Activated CD4-positive, CD25-positive, alpha-beta regulatory T cell treated with anti-CD3 and anti-CD28 coated beads, Interleukin-2, amount 50 U/mL, for 24 hours (primary cell): ENCODE data around the gene ITSN1.

ENCODE experiments used
- ATAC-seq, 2 donors: fragments of 150-1000 bp; cut with Tn5 transposase; one replicate each; pipeline ENCODE4 v1.10.0; 2021; ENCODE audit warnings: mild to moderate bottlenecking in 1 of 2, moderate library complexity in 1 of 2

The ITSN1 gene

DNA sequence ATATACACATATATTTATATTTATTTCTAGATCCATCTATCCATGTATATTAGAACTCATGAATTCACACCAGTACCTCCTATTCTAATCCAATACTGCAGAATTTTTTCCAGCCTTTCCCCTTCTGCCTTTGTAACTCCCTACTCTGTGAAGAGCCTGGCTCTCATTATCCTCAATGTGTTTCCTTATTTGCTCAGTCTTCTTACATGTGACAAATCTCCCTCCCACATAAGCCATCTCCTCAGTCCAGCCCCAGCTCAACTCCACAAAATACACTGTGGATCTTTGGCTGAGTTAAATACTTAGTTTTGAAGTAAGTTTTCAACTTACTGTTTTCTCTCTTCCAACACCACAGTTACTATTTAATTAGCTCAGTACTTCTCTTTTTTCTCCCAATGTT lies 227.6 kb downstream of the ITSN1 start:
- no peak for ATAC-seq

DNA sequence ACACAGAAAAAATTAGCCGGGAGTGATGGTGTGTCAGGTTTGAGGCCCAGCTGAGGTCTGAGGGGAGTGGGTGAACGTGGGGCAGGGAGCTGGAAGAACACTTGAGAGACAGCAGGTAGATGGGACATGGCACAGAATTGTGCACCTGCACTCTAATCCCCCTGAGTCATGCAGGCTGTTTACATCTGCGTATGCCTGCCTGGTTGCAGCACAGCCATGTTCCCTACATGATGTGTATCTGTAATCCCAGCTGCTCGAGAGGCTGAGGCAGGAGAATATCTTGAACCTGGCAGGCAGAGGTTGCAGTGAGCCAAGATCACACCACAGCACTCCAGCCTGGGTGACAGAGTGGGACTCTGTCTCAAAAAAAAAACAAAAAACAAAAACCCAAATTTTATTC lies 228.5 kb downstream of the ITSN1 start:
- ATAC-seq: no peak

DNA sequence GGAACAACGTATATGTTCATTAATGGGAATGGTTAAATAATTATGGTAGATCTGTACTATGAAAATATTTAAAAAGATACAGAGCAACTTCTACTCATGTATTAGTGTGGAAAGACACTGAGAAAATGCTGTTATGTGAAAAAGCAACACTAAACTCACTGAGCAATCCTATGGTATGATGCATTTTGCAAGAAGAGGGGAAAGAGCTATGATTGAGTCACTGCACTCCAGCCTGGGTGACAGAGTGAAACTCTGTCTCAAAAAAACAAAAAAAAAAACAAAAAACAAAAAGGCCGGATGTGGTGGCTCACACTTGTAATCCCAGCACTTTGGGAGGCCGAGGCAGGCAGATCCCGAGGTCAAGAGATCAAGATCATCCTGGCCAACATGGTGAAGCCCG lies 228.9 kb downstream of the ITSN1 start:
- no peak for ATAC-seq

DNA sequence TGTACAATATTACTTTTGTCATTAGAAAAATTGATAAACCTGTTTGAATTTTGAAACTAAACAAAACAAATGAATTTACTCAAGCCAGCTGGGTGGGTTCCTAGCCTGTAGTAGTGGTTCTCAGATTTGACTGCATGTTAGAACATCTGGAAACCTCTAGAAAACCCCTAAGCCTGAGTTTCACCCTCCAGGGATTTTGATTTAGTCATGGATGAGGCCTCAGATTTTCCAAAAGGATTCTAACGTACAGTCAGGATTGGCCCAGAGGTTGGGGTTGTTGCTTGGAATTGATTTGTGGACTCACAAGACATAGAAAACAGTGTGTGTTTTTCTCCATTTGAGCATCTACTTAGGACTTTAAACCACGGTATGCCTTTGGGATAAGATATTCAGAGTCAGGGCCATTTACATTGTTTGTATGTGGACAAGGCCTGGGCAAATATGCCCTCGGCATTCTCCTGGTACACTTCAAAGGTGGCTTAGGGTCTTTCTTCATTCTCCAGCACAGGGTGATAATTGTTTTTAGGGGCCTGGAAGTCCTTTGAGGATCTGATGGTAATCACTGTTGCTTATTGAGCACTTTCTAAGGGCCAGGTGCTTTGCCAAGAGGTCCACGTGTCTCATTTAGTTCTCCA lies 230.7 kb downstream of the ITSN1 start:
- ATAC-seq: no peak

DNA sequence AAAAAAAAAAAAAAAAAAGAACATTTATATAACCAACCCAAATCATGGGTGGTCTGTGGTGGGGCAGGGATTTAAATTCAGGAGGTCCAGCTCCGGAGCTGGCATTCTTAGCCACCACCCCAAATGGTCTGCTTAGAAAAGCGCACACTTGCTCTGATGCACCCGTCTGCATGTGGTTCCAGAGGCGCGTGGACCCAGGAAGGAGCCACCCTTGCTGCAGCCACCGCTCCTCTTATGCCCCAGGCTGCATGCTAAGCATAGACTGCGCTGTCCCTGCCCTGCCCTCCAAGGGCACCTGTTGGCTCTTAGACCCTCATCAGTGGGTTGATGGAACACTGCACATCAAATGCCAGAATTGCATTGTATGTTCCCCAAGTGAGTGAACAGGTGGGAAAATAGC lies 231.9 kb downstream of the ITSN1 start:
- no peak for ATAC-seq

DNA sequence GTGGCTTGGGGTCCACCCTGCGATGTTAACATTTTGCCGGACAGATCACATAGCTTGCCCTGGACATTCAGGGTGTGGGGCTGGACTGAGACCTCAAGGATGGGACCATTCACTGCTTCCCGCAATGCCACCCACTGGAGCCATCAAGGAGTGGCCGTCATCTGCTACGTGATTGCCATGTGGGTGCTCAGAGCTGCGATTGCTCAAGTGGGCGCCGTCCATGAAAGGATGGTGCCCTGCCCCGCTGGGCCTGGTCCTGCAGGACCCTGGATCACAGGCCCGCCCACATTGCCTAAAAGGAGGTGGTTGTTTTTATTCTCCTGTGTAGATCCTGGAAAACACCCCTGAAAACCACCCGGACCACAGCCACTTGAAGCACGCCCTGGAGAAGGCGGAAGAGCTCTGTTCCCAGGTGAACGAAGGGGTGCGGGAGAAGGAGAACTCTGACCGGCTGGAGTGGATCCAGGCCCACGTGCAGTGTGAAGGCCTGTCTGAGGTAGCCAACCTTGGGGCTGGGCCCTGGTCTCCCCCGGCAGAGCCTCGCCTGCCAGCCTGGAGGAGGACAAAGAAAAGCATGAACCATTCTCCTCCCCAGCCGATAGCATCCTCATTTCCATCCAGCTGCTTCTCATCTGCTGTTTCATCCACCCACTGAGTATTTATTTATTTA lies 232.9 kb downstream of the ITSN1 start:
- ATAC-seq: no peak

DNA sequence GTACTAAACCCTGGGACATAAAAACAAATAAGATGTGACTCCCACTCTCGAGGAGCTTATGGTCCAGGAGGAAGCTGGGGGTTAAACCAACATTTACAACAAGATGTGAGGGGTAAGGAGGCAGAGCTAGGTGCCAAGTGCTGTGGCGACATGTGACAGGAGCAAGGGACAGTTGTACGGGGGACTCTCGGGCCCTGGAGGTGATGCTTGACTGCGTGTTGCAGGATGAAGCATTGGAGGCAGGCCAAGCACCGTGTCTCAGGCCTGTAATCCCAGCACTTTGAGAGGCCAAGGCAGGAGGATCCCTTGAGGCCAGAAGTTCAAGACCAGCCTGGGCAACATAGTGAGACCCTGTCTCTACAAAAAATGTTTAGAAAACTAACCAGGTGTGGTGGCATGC lies 236.5 kb downstream of the ITSN1 start:
- no peak for ATAC-seq

DNA sequence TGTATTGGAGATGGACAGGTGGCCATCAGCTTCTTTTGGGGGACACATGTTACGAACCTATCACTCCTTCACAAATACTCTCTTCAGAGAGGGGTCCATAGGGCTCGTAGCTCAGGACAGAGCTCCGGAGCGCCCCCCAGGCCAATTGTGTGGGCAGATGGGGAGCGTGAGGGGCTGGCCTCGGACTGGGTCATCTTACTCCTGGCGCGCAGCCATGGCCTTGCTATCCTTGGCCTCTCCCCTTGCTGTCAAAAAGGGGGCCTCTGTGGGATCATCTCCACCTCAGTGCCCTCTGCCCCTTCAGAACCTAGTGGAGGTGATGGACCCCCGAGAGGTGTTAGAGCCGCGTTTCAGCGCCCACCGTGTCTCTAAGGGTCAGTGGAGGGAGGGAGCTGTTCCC lies 238.3 kb downstream of the ITSN1 start:
- no peak for ATAC-seq

DNA sequence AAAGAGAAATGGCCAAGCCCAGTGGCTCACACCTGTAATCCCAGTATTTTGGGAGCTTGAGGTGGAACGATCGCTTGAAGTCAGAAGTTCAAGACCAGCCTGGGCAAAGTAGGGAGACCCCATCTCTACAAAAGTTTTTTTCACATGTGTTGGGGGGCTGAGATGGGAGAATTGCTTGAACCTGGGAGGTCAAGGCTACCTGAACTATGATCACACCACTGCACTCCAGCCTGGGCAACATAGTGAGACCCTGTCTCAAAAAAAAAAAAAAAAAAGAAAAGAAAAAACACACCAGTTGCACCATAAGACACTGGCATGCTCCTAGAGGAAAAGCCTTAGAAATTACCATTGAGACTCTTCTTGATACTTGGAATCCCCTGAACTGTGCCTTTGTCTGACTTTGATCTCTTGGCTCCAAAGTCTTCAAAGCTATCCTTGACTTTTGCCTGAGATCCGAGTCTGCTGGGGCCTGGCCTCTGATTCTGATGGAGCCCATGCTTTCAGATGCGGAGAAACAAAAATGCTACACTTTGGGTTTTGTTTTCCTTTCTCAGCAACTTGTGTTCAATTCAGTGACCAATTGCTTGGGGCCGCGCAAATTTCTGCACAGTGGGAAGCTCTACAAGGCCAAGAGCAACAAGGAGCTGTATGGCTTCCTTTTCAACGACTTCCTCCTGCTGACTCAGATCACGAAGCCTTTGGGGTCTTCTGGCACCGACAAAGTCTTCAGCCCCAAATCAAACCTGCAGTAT lies 239.6 kb downstream of the ITSN1 start:
- ATAC-seq: no peak

DNA sequence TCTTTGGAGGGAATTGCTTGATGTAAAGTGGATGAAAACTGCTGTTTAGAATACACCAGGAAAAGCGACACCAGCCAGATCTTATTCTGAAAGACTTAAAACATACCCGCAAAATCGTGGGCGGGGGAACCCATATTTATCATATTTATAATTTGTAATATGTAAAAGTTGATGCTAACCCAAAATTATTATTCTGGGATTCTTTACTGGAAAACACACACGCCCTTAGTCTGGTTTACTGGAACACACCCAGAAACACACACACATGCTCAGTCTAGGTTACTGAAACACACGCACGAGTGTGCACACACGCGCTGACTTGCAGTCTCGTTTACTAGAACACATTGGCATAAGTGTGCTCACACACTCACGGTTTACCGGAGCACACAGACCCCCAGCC lies 240.8 kb downstream of the ITSN1 start:
- ATAC-seq: no peak

DNA sequence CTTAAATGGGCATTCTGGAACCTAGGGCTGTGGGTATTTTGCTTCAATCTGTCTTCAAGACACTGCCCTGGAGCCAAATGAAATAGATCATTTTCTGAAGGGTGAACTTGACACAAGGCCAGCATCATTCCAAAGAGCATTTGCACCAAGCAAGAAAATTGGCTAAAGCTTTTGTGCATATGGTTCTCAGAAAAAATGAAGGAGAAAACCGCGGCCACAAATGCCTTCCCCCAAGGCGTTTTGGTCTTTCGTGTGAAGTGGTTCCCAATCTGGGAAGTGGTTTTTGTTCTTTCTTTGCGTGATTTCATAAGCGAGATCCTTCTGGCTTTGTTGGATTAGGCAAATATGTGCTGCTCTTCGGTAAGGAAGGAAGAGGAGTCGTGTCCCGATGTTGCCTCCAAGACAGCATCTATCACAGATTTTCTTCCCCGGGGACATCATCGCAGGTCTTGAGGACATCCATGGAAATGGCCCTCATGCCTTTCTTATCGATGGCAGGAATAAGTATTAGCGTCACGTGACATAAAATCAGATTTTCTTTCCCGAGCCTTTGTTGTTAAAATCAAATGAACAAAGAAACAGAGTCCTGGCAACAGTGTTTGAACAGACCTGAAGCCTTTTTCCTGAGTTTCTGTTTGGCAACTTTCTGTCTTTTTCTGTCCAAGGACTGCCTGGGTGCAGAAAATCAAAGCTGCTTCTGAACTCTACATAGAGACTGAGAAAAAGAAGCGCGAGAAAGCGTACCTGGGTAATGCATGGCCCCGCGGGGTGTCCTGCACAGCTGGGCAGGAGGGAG lies 242.3 kb downstream of the ITSN1 start:
- ATAC-seq: no peak

DNA sequence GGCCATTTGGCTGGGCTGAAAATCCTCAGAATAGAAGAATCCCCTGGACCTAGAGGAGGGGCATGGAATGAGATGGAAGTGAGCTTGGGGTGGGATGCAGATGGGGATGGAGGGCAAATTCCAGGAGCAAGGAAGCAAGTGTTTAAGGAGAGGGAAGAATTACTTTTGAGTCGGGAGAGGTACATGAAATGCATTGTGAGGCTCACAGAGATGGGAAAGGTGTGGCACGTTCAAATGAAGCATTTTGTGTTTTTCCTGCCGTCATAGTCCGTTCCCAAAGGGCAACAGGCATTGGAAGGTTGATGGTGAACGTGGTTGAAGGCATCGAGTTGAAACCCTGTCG lies 242.8 kb downstream of the ITSN1 start:
- no peak for ATAC-seq

DNA sequence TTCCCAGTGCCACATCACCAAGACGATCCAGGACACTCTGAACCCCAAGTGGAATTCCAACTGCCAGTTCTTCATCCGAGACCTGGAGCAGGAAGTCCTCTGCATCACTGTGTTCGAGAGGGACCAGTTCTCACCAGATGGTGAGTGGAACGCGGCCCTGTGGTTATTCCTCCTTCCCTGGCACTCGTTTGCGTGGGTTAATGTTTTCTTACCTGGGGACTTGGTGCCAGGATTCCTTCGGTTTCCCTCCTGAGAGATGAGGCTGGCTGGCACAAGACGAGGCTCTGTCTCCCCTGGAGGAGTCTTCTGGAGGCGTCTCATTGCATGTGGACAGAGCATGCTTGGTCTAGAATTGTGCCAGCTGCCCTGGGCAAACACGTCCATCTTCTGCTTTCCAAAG lies 244.0 kb downstream of the ITSN1 start:
- ATAC-seq: no peak

DNA sequence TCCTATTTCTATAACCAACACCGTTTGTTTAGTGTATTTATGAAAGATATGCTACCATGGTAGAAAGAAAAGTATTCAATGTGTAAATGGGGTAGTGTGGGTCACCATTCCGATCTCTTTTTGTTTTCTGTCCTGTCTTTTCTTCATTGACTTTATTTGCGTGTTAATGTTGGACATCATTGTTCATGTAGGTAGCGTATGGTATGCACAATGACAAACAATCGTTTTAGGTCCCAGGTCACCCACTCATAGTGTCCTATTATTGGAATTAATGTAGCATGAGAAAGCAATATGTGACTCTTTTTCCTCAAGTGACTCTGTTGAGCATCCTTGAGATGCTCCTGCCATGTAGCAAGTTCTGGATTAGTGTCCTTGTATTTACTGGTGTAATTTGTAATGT lies 247.9 kb downstream of the ITSN1 start:
- ATAC-seq: no peak

DNA sequence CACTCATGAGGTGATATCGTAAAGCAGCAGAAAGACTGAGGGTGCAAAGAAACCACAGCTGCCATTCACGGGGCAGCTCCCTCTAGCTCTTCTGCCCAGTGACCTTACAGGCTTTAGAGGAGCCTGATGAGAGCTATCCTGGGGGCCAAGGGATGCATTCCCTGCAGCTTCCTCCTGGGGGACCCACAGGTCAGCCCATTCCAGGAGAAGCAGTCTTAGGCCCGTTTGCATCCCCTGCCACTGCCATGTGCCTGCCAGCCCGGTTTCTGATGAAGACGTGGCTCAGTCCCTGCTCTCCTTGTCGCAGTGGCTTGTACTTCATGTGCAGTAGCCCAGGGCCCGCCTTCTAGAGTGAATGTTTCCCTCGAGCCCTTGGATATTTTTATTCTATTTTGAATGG lies 250.6 kb downstream of the ITSN1 start:
- no peak for ATAC-seq

DNA sequence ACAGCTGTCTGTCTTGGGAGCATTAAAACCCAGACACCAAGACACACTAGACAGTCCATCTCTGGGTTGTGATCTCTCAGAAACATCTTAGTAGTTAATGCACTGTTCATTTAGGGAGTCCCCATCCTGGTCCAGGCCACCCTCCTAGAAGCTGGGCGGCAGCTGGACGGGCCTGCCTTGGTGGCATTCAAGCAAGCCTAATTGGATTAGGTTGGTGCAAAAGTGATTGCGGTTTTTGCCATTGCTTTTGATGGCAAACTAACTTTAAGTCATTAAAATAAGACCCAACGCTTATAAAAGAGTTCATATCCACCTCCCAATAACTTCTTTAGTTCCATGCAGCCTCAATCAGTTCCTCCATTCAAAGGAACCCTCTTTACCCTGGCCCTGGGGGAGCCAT lies 251.6 kb downstream of the ITSN1 start:
- ATAC-seq: no peak

DNA sequence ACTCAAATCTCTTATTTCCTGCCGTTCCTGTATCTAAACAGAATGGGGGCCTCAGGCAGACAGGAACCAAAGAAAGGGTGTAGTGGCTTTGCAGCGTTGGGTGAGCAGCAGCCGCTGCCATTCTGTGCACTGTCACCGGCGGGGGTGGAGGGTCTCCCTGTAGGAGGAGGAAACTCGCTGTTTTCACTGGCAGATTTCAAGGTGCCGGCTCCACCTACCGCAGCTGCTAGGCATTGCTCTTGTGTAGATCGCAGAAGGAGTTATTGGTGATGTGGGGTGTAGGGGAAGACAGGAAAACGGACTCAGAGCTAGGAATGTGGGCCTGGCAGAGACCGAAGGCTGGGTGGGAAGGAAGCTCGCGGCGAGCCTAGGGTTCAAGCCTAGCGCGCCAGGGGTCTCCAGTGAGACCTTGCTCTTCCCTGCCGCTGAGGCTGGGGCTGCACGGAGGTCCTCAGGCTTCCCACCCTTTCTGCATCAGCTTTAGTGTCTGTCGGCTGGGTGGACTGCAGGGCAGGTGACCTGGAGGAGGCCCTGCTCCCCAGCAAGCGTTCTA lies 252.5 kb downstream of the ITSN1 start:
- ATAC-seq: peak; percentile 79 to 85

DNA sequence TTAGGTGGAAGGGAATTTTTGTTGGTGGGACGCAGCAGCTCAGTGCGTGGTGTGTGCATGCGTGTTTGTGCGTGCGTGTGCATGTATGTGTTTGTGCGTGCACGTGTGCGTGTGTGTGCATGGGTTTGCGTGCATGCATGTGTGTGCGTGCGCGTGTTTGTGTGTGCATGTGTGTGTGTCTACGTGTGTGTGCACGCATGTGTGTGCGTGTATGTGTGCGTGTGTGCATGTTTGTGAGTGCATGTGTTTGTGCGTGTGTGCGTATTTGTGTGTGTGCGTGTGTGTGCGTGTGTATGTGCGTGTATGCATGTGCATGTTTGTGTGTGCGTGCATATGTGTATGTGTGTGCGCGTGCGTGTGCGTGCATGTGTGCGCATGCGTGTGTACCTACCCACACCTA lies 253.1 kb downstream of the ITSN1 start:
- no peak for ATAC-seq

DNA sequence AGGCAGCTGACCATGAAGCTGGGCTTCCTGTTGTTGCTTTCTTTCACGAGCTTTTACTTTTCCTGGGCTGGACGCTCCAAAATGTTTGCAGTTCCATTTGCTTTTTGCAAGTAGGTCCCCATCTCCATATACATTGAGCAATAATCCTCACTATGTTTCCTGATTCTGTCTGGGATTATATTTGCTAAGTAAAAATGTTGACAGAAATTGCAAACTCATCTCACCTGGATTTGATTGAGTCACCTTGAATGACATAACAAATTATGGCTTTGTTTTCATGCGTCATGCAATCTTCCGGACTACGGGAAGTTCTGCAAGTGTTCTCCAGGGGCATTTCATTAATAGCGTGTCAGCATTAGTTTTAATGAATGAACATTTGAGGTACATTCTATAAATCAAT lies 254.4 kb downstream of the ITSN1 start:
- no peak for ATAC-seq

DNA sequence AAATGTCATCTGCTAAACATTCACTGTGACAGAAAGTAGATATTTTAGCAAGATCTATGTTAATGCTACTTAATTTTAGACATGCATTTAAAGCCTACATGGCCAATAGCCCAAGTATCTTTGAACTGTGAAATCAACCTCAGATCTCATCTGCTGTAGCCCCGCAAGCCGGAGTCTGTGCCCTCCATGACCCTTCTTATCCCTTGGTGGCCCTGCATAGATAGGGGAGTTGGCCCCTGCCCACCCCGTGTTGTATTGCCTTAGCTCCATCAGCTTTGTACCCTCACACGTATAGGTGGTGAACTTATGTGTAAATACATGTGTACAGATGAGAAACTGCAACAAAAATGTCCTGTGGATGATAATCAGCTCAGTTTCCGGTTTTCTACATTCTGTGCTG lies 254.8 kb downstream of the ITSN1 start:
- ATAC-seq: no peak

DNA sequence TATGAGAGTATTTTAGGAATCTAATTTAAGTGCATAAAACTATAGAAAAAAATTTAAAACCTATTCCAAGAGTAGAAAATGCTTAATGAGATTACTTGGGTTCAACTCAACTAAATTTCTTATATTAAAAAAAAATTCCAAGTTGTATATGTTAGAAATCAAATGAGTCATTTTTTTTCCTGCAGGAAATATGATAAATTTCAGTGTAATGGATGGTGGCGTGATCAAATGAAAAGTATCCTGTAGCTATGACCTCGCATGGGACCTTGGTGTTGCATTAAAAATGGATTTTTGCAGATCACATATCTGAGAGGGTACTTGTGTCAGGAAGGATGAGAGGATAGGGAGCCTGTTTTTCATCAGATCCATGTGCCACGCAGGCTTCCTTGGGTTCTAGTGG lies 255.4 kb downstream of the ITSN1 start:
- no peak for ATAC-seq

DNA sequence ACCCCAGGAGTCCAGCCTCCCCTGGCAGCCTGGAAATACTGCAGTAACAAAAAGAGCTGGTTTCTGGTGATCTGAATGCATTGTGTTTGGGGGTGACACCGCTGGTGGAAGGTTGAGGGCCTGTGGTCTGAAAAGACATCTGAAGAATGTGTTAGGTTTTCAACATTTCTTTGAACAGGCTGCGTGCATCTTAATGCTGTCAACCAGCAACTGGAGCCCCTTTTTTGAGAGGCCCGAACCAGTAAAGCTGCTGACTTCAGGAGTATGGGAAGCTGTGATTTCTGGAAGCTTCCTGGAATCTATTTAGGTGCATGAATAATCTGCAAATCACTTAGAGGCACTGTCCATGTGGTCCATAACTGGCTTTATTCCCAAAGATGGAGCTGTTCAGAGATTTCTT lies 256.3 kb downstream of the ITSN1 start:
- no peak for ATAC-seq

DNA sequence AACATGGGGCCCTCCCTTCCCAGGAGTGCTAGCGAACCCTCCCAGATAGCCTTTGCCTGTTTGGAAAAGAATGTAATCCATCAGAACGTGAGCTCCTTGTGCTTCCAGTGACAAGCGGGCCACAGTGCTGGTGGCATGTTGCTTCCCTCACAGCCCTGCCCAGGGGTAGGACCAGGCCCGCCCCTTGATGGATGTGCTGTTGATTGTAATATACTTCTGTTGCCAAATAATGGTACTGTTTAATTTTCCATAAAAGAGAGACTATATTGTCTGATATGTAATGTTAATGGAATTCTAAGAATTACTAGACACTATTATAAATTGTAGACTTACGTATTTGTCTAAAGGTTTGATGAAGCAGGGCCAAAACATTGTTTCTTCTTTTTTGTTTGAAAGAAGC lies 256.9 kb downstream of the ITSN1 start:
- ATAC-seq: no peak
